WTC11 (cell line): ENCODE results near the gene AKAP9. TPM values are rescaled to one million over a fixed set of nuclear protein-coding genes. Genes with fewer than 3 reads are reported as not detected.

ENCODE experiments used
- ATAC-seq: fragments of 200-7000 bp; cut with Tn5 transposase; 2 replicates; pipeline ENCODE4 v1.10.0; 2021; ENCODE audit warnings: mild to moderate bottlenecking, moderate library complexity
- CTCF ChIA-PET: fragments of 300-600 bp; sonication (Branson Sonifier 250); formaldehyde crosslinking; loops from one replicate; lab custom pipeline; 2021; ENCODE audit warnings: antibody characterized with exemption; lab: Charles Lee
- POLR2A ChIA-PET: fragments of 350-600 bp; sonication (Branson Sonifier 250); formaldehyde crosslinking; loops from one replicate; lab custom pipeline; 2021; ENCODE audit warnings: antibody characterized with exemption; lab: Charles Lee
- DNase-seq: peaks from one replicate; pipeline ENCODE4 v3.0.0; 2021; ENCODE audit warnings: low spot score
- H3K27ac Mint-ChIP-seq: 2 replicates; pipeline ENCODE4 v1.8.0; 2021; ENCODE audit warnings: mixed read lengths
- H3K27me3 Mint-ChIP-seq: 2 replicates; pipeline ENCODE4 v1.8.0; 2021; ENCODE audit warnings: low read depth, mild to moderate bottlenecking, moderate library complexity, mixed read lengths
- H3K36me3 Mint-ChIP-seq: 2 replicates; pipeline ENCODE4 v1.8.0; 2021; ENCODE audit warnings: mixed read lengths
- H3K4me1 Mint-ChIP-seq: 2 replicates; pipeline ENCODE4 v1.8.0; 2022; ENCODE audit warnings: mixed read lengths
- H3K4me3 Mint-ChIP-seq: 2 replicates; pipeline ENCODE4 v1.8.0; 2021; ENCODE audit warnings: mild to moderate bottlenecking, moderate library complexity, mixed read lengths
- H3K9me3 Mint-ChIP-seq: 2 replicates; pipeline ENCODE4 v1.8.0; 2021; ENCODE audit warnings: mixed read lengths
- ELF4 ChIP-seq: sonication (generic); formaldehyde crosslinking; IDR thresholded peaks from 2 replicates; pipeline ENCODE4 v1.8.1; 2022; ENCODE audit warnings: low read depth, mild to moderate bottlenecking, moderate library complexity, missing genetic modification reagents
- FOXP1 ChIP-seq: sonication (generic); formaldehyde crosslinking; IDR thresholded peaks from 2 replicates; pipeline ENCODE4 v1.8.0; 2022; ENCODE audit warnings: missing genetic modification reagents, mild to moderate bottlenecking, moderate library complexity, borderline replicate concordance
- GABPB1 ChIP-seq: sonication (generic); formaldehyde crosslinking; IDR thresholded peaks from 2 replicates; pipeline ENCODE4 v1.8.1; 2023; ENCODE audit warnings: mild to moderate bottlenecking, missing genetic modification reagents
- GRHL2 ChIP-seq: fragments of 250-450 bp; sonication (Bioruptor Pico); IDR thresholded peaks from 2 replicates; pipeline ENCODE4 v1.8.0; 2022; ENCODE audit warnings: mild to moderate bottlenecking, moderate library complexity; ENCODE audit not compliant: insufficient replicate concordance, severe bottlenecking
- IRF2 ChIP-seq: sonication (generic); formaldehyde crosslinking; IDR thresholded peaks from 2 replicates; pipeline ENCODE4 v1.8.0; 2022; ENCODE audit warnings: low read depth, missing genetic modification reagents, borderline replicate concordance
- JUN ChIP-seq: sonication (generic); formaldehyde crosslinking; IDR thresholded peaks from 2 replicates; pipeline ENCODE4 v1.8.0; 2023; ENCODE audit warnings: mild to moderate bottlenecking, missing genetic modification reagents
- RELA ChIP-seq: sonication (generic); formaldehyde crosslinking; IDR thresholded peaks from 2 replicates; pipeline ENCODE4 v1.8.1; 2022; ENCODE audit warnings: missing genetic modification reagents, mild to moderate bottlenecking, borderline replicate concordance
- SMAD3 ChIP-seq: sonication (generic); formaldehyde crosslinking; IDR thresholded peaks from 2 replicates; pipeline ENCODE4 v1.8.0; 2022; ENCODE audit warnings: missing genetic modification reagents, mild to moderate bottlenecking, borderline replicate concordance
- ZNF219 ChIP-seq: sonication (generic); formaldehyde crosslinking; IDR thresholded peaks from 2 replicates; pipeline ENCODE4 v1.8.0; 2023; ENCODE audit warnings: missing genetic modification reagents, mild to moderate bottlenecking, borderline replicate concordance
- total RNA-seq: library from RNA; stranded (reverse); gene quantifications from 3 replicates; pipeline ENCODE4 v1.2.3, GENCODE V29; 2021
- TF ChIP-seq, protein P1 (sequence below): sonication (generic); formaldehyde crosslinking; IDR thresholded peaks from 2 replicates; pipeline ENCODE4 v1.8.0; 2022; ENCODE audit warnings: missing genetic modification reagents
- TF ChIP-seq, protein P2 (sequence below): sonication (generic); formaldehyde crosslinking; IDR thresholded peaks from 2 replicates; pipeline ENCODE4 v1.8.1; 2023; ENCODE audit warnings: mild to moderate bottlenecking, missing genetic modification reagents
- TF ChIP-seq, protein P3 (sequence below): fragments of 250-450 bp; sonication (Bioruptor Pico); IDR thresholded peaks from 2 replicates; pipeline ENCODE4 v1.8.0; 2021; ENCODE audit warnings: mild to moderate bottlenecking
- TF ChIP-seq, protein P4 (sequence below): sonication (generic); formaldehyde crosslinking; conservative IDR thresholded peaks from 2 replicates; pipeline ENCODE4 v1.8.1; 2022; ENCODE audit warnings: mild to moderate bottlenecking, missing genetic modification reagents
- TF ChIP-seq, protein P5 (sequence below): sonication (generic); formaldehyde crosslinking; IDR thresholded peaks from 2 replicates; pipeline ENCODE4 v1.8.0; 2023; ENCODE audit warnings: missing genetic modification reagents
- TF ChIP-seq, protein P6 (sequence below): fragments of 250-450 bp; sonication (Bioruptor Pico); IDR thresholded peaks from 2 replicates; pipeline ENCODE4 v1.9.0; 2021; ENCODE audit warnings: mild to moderate bottlenecking

Gene AKAP9
- total RNA-seq, 1 experiment from 2014 or later: 35.2 TPM

DNA sequence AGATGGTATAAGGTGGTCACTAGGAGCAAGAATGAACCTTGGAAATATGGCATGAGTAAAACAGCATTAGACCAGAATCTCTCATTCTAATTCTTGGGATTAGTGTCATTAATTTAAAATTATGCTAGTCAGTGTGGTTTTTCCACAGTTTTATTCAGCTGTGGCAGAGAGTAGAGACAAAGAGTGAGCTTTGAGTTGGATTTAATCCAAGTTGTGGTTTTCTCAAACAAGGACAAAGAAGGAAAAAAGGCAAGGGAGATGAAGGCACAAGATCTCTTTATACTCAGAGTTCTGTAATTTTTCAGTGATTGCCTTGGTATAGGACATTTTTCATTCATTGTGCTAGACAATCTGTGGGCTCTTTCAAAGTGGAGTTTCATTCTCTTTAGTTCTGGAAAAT, 28.2 kb upstream of the AKAP9 start:
- H3K27me3 Mint-ChIP-seq: peaks cover 11% of the 10 kb centered on the region
- no peaks in the 10 kb centered on the region for H3K36me3 Mint-ChIP-seq
- H3K9me3 Mint-ChIP-seq: peaks cover 9% of the 10 kb centered on the region
- no peak overlapping the region for H3K27ac Mint-ChIP-seq
- H3K4me1 Mint-ChIP-seq: peaks cover 11% of the 10 kb centered on the region
- no peak for TF ChIP-seq ZNF219
- TF ChIP-seq, protein P1, sequence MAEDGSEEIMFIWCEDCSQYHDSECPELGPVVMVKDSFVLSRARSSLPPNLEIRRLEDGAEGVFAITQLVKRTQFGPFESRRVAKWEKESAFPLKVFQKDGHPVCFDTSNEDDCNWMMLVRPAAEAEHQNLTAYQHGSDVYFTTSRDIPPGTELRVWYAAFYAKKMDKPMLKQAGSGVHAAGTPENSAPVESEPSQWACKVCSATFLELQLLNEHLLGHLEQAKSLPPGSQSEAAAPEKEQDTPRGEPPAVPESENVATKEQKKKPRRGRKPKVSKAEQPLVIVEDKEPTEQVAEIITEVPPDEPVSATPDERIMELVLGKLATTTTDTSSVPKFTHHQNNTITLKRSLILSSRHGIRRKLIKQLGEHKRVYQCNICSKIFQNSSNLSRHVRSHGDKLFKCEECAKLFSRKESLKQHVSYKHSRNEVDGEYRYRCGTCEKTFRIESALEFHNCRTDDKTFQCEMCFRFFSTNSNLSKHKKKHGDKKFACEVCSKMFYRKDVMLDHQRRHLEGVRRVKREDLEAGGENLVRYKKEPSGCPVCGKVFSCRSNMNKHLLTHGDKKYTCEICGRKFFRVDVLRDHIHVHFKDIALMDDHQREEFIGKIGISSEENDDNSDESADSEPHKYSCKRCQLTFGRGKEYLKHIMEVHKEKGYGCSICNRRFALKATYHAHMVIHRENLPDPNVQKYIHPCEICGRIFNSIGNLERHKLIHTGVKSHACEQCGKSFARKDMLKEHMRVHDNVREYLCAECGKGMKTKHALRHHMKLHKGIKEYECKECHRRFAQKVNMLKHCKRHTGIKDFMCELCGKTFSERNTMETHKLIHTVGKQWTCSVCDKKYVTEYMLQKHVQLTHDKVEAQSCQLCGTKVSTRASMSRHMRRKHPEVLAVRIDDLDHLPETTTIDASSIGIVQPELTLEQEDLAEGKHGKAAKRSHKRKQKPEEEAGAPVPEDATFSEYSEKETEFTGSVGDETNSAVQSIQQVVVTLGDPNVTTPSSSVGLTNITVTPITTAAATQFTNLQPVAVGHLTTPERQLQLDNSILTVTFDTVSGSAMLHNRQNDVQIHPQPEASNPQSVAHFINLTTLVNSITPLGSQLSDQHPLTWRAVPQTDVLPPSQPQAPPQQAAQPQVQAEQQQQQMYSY (CRISPR knock-in tag): no peak
- no peak for TF ChIP-seq FOXP1
- DNase-seq (no peak), ATAC-seq (no peak)
- CTCF ChIA-PET: no interaction called here
- H3K4me3 Mint-ChIP-seq: no peak overlapping the region
- POLR2A ChIA-PET: no interaction called here

DNA sequence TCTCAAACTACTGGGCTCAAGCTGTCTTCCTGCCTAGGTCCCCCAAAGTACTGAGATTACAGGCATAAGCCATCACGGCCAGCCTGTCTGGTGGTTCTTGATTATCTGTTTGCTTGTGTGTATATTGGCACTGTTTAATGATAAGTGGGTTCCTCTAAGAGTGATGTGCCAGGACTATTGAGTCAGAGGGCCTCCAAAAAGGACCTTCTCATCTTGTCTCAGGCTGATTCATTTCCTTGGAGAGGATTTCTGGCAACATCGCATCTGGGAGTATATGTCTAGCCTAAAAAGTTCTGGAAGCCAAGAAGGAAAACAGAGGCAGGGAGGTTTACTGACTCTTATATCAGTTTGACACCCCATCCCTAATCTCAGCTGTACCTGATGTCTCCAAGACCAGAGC, 27.1 kb upstream of the AKAP9 start:
- ChIA-PET CTCF (no interaction called here), POLR2A (interaction anchor here (0.6 kb wide), 1 partner anchor 247 kb away, joined by 5 read pairs; no protein-coding TSS in a partner anchor)
- DNase-seq (no peak), ATAC-seq (no peak)
- Mint-ChIP-seq H3K4me1 (peaks cover 11% of the 10 kb centered on the region), H3K4me3 (no peak overlapping the region), H3K9me3 (peaks cover 9% of the 10 kb centered on the region), H3K36me3 (no peaks in the 10 kb centered on the region), H3K27me3 (peaks cover 11% of the 10 kb centered on the region; the same call in 1 of the 2 replicates), H3K27ac (no peak overlapping the region)
- TF ChIP-seq, protein P2, sequence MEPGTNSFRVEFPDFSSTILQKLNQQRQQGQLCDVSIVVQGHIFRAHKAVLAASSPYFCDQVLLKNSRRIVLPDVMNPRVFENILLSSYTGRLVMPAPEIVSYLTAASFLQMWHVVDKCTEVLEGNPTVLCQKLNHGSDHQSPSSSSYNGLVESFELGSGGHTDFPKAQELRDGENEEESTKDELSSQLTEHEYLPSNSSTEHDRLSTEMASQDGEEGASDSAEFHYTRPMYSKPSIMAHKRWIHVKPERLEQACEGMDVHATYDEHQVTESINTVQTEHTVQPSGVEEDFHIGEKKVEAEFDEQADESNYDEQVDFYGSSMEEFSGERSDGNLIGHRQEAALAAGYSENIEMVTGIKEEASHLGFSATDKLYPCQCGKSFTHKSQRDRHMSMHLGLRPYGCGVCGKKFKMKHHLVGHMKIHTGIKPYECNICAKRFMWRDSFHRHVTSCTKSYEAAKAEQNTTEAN (CRISPR knock-in tag): no peak
- TF ChIP-seq ELF4 (no peak), JUN (CRISPR knock-in tag) (no peak), RELA (CRISPR knock-in tag) (no peak), IRF2 (CRISPR knock-in tag) (no peak), GRHL2 (no peak)
- TF ChIP-seq, protein P3, sequence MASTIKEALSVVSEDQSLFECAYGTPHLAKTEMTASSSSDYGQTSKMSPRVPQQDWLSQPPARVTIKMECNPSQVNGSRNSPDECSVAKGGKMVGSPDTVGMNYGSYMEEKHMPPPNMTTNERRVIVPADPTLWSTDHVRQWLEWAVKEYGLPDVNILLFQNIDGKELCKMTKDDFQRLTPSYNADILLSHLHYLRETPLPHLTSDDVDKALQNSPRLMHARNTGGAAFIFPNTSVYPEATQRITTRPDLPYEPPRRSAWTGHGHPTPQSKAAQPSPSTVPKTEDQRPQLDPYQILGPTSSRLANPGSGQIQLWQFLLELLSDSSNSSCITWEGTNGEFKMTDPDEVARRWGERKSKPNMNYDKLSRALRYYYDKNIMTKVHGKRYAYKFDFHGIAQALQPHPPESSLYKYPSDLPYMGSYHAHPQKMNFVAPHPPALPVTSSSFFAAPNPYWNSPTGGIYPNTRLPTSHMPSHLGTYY: no peak

DNA sequence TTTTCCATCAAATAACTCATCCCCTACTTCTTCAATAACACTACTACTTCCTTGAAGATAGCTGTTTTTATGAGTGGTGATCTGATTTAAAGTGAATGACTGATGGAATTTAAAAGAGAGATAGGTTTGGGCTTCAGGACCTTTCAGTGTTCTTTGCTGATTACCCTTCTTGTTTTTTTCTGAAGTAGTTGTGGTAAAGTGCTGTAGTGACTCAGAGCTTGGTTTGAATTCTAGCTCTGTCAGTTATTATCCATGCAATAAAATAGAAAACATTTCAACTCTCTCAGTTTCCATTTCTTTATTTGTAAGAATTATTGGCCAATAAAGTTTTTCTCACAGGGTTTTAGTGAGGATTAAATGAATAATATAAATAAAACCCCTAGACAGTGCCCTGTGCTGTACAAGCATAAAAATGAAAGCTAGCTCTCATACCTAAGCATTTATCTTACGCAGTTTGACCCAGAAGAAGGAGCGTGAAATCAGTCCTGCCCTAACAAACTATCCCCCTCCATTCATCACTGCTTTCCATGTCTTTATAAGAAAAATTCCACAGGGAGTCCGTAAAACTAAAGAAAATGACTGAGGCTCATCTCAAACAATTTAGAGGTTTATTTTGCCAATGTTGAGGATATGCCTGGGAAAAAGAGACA, 25.1 kb upstream of the AKAP9 start:
- no peak overlapping the region for H3K27ac Mint-ChIP-seq
- H3K4me3 Mint-ChIP-seq: no peak overlapping the region
- H3K27me3 Mint-ChIP-seq: peaks cover 4% of the 10 kb centered on the region; the same call in 1 of the 2 replicates
- DNase-seq (no peak), ATAC-seq (no peak)
- TF ChIP-seq, protein P4, sequence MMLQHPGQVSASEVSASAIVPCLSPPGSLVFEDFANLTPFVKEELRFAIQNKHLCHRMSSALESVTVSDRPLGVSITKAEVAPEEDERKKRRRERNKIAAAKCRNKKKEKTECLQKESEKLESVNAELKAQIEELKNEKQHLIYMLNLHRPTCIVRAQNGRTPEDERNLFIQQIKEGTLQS (CRISPR knock-in tag): no peak
- TF ChIP-seq GABPB1 (CRISPR knock-in tag) (no peak), ELF4 (no peak), SMAD3 (CRISPR knock-in tag) (no peak)
- TF ChIP-seq, protein P5, sequence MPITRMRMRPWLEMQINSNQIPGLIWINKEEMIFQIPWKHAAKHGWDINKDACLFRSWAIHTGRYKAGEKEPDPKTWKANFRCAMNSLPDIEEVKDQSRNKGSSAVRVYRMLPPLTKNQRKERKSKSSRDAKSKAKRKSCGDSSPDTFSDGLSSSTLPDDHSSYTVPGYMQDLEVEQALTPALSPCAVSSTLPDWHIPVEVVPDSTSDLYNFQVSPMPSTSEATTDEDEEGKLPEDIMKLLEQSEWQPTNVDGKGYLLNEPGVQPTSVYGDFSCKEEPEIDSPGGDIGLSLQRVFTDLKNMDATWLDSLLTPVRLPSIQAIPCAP (CRISPR knock-in tag): no peak
- TF ChIP-seq, protein P6, sequence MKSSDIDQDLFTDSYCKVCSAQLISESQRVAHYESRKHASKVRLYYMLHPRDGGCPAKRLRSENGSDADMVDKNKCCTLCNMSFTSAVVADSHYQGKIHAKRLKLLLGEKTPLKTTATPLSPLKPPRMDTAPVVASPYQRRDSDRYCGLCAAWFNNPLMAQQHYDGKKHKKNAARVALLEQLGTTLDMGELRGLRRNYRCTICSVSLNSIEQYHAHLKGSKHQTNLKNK (CRISPR knock-in tag): no peak
- H3K9me3 Mint-ChIP-seq: no peaks in the 10 kb centered on the region
- no peaks in the 10 kb centered on the region for H3K36me3 Mint-ChIP-seq
- H3K4me1 Mint-ChIP-seq: no peaks in the 10 kb centered on the region
- ChIA-PET POLR2A (no interaction called here), CTCF (no interaction called here)
